Astrocyte (in vitro differentiated cells and primary cell): ENCODE results near the gene SH3RF1. TPM values are rescaled to one million over a fixed set of nuclear protein-coding genes. Genes with fewer than 3 reads are reported as not detected.

ENCODE experiments used
- DNase-seq: peaks from one replicate; pipeline ENCODE4 v3.0.0-alpha.2; 2010; ENCODE audit warnings: low read depth
- FAIRE-seq: peaks from 2 replicates; lab custom pipeline; 2011; peaks lifted over from hg19 to GRCh38; lab: Jason Lieb, UNC
- H2AFZ ChIP-seq: 2 replicates; pipeline ENCODE4 v1.6.0; 2012; ENCODE audit warnings: low read depth, low read length, inconsistent platforms
- H3K27ac ChIP-seq: 2 replicates; pipeline ENCODE4 v1.5.1; 2011; ENCODE audit warnings: low read depth, low read length, inconsistent platforms
- H3K27me3 ChIP-seq: 2 replicates; pipeline ENCODE4 v1.6.0; 2011; ENCODE audit warnings: low read length, inconsistent platforms; ENCODE audit not compliant: insufficient read depth
- H3K36me3 ChIP-seq: 2 replicates; pipeline ENCODE4 v1.5.1; 2011; ENCODE audit warnings: low read length, inconsistent platforms; ENCODE audit not compliant: insufficient read depth
- H3K4me1 ChIP-seq: 2 replicates; pipeline ENCODE4 v1.5.1; 2011; ENCODE audit warnings: low read length, inconsistent platforms; ENCODE audit not compliant: insufficient read depth
- H3K4me2 ChIP-seq: 2 replicates; pipeline ENCODE4 v1.6.0; 2012; ENCODE audit warnings: low read length, inconsistent platforms
- H3K4me3 ChIP-seq: 2 replicates; pipeline ENCODE4 v1.5.1; 2011; ENCODE audit warnings: low read depth, mild to moderate bottlenecking, low read length, inconsistent platforms; ENCODE audit not compliant: insufficient read depth
- H3K79me2 ChIP-seq: 2 replicates; pipeline ENCODE4 v1.6.0; 2012; ENCODE audit warnings: mild to moderate bottlenecking, low read length, inconsistent platforms; ENCODE audit not compliant: insufficient read depth
- H3K9ac ChIP-seq: 2 replicates; pipeline ENCODE4 v1.6.0; 2012; ENCODE audit warnings: mild to moderate bottlenecking, low read length, inconsistent platforms
- H3K9me3 ChIP-seq: 2 replicates; pipeline ENCODE4 v1.5.1; 2012; ENCODE audit warnings: low read depth, mild to moderate bottlenecking, low read length, inconsistent platforms; ENCODE audit not compliant: insufficient read depth
- H4K20me1 ChIP-seq: 2 replicates; pipeline ENCODE4 v1.6.0; 2012; ENCODE audit warnings: low read length, inconsistent platforms; ENCODE audit not compliant: insufficient read depth
- H3K27ac Mint-ChIP-seq: one replicate; pipeline ENCODE4 v1.8.0; 2021; ENCODE audit warnings: mild to moderate bottlenecking, mixed read lengths; ENCODE audit not compliant: unreplicated experiment
- H3K27me3 Mint-ChIP-seq: one replicate; pipeline ENCODE4 v1.8.0; 2021; ENCODE audit warnings: low read depth, mixed read lengths; ENCODE audit not compliant: unreplicated experiment
- H3K36me3 Mint-ChIP-seq: one replicate; pipeline ENCODE4 v1.8.0; 2021; ENCODE audit warnings: low read depth, mixed read lengths; ENCODE audit not compliant: unreplicated experiment
- H3K4me1 Mint-ChIP-seq: one replicate; pipeline ENCODE4 v1.8.0; 2021; ENCODE audit warnings: low read depth, mixed read lengths; ENCODE audit not compliant: unreplicated experiment
- H3K4me3 Mint-ChIP-seq: one replicate; pipeline ENCODE4 v1.8.0; 2021; ENCODE audit warnings: mild to moderate bottlenecking, moderate library complexity, mixed read lengths; ENCODE audit not compliant: unreplicated experiment
- H3K9me3 Mint-ChIP-seq: one replicate; pipeline ENCODE4 v1.8.0; 2021; ENCODE audit warnings: mild to moderate bottlenecking, mixed read lengths; ENCODE audit not compliant: unreplicated experiment
- CTCF ChIP-seq: IDR thresholded peaks from 2 replicates; pipeline ENCODE4 v1.5.1; 2011; ENCODE audit warnings: low read depth, mild to moderate bottlenecking, inconsistent platforms, low read length, moderate library complexity; ENCODE audit not compliant: insufficient read depth
- EZH2 ChIP-seq: IDR thresholded peaks from 2 replicates; pipeline ENCODE4 v1.6.1; 2012; ENCODE audit warnings: mild to moderate bottlenecking, low read length, inconsistent platforms; ENCODE audit not compliant: insufficient read depth
- total RNA-seq: library from RNA; stranded (reverse); gene quantifications from 2 replicates; pipeline ENCODE4 v1.2.1, GENCODE V29; 2021

The SH3RF1 gene
- total RNA-seq, 1 donor from 2014 or later: 25.9 TPM

DNA sequence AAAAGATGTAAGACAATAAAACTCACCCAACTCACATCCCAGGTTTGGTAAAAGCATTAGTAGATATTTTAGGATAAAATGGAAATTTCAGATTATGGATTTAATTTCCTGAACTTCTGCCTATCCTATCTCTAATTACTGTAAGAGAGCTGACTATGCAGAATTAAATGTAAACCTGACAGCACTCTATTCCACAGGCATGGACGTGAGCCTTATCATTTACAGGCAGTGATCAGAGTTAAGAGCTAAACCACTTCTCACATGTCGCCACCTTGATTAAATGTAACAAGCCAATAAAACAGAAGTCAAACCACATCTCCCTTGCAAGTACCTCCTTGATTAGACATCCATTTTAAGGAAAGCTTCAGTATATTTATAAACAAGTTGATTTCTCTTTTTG lies 163.2 kb downstream of the SH3RF1 start:
- peaks cover 13% of the 10 kb centered on the region for H3K36me3 Mint-ChIP-seq
- Histone ChIP-seq H3K27me3 (no peaks in the 10 kb centered on the region), H3K79me2 (peaks cover 29% of the 10 kb centered on the region), H4K20me1 (peaks cover 5% of the 10 kb centered on the region), H3K4me3 (no peak overlapping the region), H3K9me3 (no peaks in the 10 kb centered on the region), H3K4me2 (no peak overlapping the region), H3K9ac (no peak overlapping the region), H2AFZ (no peak overlapping the region), H3K27ac (no peak overlapping the region), H3K4me1 (peaks cover 13% of the 10 kb centered on the region), H3K36me3 (peaks cover 40% of the 10 kb centered on the region)
- no peak overlapping the region for H3K4me3 Mint-ChIP-seq
- no peak overlapping the region for H3K27ac Mint-ChIP-seq
- H3K4me1 Mint-ChIP-seq: peaks cover 11% of the 10 kb centered on the region
- H3K9me3 Mint-ChIP-seq: no peaks in the 10 kb centered on the region
- H3K27me3 Mint-ChIP-seq: no peaks in the 10 kb centered on the region
- FAIRE-seq (no peak), DNase-seq (no peak)
- TF ChIP-seq CTCF: no peak
- TF ChIP-seq EZH2: no peak

DNA sequence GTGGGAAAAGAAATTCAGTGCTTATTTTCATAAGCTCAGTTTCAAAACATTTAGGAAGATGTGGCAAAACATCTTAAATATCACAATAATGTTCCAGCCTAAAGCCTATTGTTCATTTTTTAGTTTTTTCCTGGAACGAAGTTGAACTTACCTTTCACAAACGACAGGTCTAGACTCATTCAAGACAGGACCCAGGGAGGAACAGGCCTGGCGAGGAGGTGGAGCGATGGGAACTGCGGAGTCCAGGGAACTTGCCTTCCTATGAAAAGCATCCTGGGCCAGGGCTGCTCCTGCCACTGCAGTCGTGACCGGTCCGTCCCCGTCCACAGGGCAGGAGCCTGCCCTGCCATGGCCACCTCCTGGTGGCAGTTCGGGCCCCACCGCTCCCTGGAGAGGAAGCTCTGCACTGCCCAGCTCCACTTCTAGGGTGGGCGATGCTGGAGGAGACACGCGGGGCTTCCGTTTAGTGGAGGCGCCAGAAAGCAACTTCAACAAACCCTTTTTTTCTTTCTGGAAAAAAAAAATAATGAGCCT lies 164.0 kb downstream of the SH3RF1 start:
- DNase-seq: no peak
- H4K20me1 ChIP-seq: peaks cover 5% of the 10 kb centered on the region
- H3K27me3 ChIP-seq: no peaks in the 10 kb centered on the region
- Mint-ChIP-seq H3K9me3 (no peaks in the 10 kb centered on the region), H3K4me1 (peaks cover 11% of the 10 kb centered on the region), H3K27ac (no peak overlapping the region), H3K27me3 (no peaks in the 10 kb centered on the region), H3K4me3 (no peak overlapping the region), H3K36me3 (peaks cover 15% of the 10 kb centered on the region)
- TF ChIP-seq CTCF (no peak), EZH2 (no peak)
- H3K4me1 ChIP-seq: peaks cover 13% of the 10 kb centered on the region
- no peak overlapping the region for H2AFZ ChIP-seq
- no peak overlapping the region for H3K9ac ChIP-seq
- H3K4me3 ChIP-seq: no peak overlapping the region
- H3K4me2 ChIP-seq: no peak overlapping the region
- H3K9me3 ChIP-seq: no peaks in the 10 kb centered on the region
- H3K79me2 ChIP-seq: peaks cover 27% of the 10 kb centered on the region
- peaks cover 36% of the 10 kb centered on the region for H3K36me3 ChIP-seq
- FAIRE-seq: no peak
- H3K27ac ChIP-seq: no peak overlapping the region

GRCh38 chr4:169105620-169106019 lies 165.1 kb downstream of the SH3RF1 start:
- Histone ChIP-seq H4K20me1 (peaks cover 11% of the 10 kb centered on the region), H3K4me1 (peaks cover 9% of the 10 kb centered on the region), H3K9me3 (no peaks in the 10 kb centered on the region), H3K4me3 (no peak overlapping the region), H3K79me2 (peaks cover 25% of the 10 kb centered on the region), H3K4me2 (no peak overlapping the region), H3K36me3 (peaks cover 42% of the 10 kb centered on the region), H3K27ac (no peak overlapping the region), H2AFZ (no peak overlapping the region), H3K27me3 (no peaks in the 10 kb centered on the region), H3K9ac (no peak overlapping the region)
- no peak for DNase-seq
- peaks cover 13% of the 10 kb centered on the region for H3K4me1 Mint-ChIP-seq
- H3K9me3 Mint-ChIP-seq: no peaks in the 10 kb centered on the region
- peaks cover 13% of the 10 kb centered on the region for H3K36me3 Mint-ChIP-seq
- H3K27ac Mint-ChIP-seq: no peak overlapping the region
- FAIRE-seq: no peak
- no peak for TF ChIP-seq CTCF
- no peak for TF ChIP-seq EZH2
- H3K27me3 Mint-ChIP-seq: no peaks in the 10 kb centered on the region
- H3K4me3 Mint-ChIP-seq: no peak overlapping the region
